A204.1 (cell line): ENCODE results near the gene ORM1.
"Not testable (repeated sequence)": the region's sequence is repeated elsewhere in the genome, so short reads cannot be mapped to it uniquely, and the experiment has no call there.

Experiments used
- FAIRE-seq: peaks from 2 replicates; lab custom pipeline; 2012; peaks lifted over from hg19 to GRCh38; lab: Jason Lieb, UNC

Gene ORM1

GRCh38 chr9:114308361-114308950 lies 14.4 kb upstream of the ORM1 start:
- no peak for FAIRE-seq

GRCh38 chr9:114309096-114309495 lies 13.8 kb upstream of the ORM1 start:
- no peak for FAIRE-seq

- no peak for FAIRE-seq
Observed at GRCh38 chr9:114310471-114311450, 12.1 kb upstream of the ORM1 start.

- no peak for FAIRE-seq
Observed at GRCh38 chr9:114311571-114312512, 11.1 kb upstream of the ORM1 start.

GRCh38 chr9:114312513-114312875 lies 10.4 kb upstream of the ORM1 start:
- no peak for FAIRE-seq

GRCh38 chr9:114313186-114313585 lies 9.7 kb upstream of the ORM1 start:
- no peak for FAIRE-seq

GRCh38 chr9:114314256-114314867 lies 8.5 kb upstream of the ORM1 start:
- no peak for FAIRE-seq

GRCh38 chr9:114314881-114315722 lies 7.8 kb upstream of the ORM1 start:
- FAIRE-seq = no peak

GRCh38 chr9:114315723-114316363 lies 7.1 kb upstream of the ORM1 start:
- no peak for FAIRE-seq

- no peak for FAIRE-seq
Observed at GRCh38 chr9:114316605-114317230, 6.2 kb upstream of the ORM1 start.

GRCh38 chr9:114317665-114318357 lies 5.1 kb upstream of the ORM1 start:
- no peak for FAIRE-seq

- FAIRE-seq = no peak
Observed at GRCh38 chr9:114318416-114318815, 4.5 kb upstream of the ORM1 start.

GRCh38 chr9:114319147-114319546 lies 3.8 kb upstream of the ORM1 start:
- FAIRE-seq = no peak

- not testable (repeated sequence) for FAIRE-seq
Observed at GRCh38 chr9:114320710-114321109, 2.2 kb upstream of the ORM1 start.

- FAIRE-seq = no peak
Observed at GRCh38 chr9:114321759-114322158, 1.1 kb upstream of the ORM1 start.

- not testable (repeated sequence) for FAIRE-seq
Observed at GRCh38 chr9:114322160-114322818, 609 bp upstream of the ORM1 start.

- FAIRE-seq = not testable (repeated sequence)
Observed at GRCh38 chr9:114323849-114324248, 951 bp downstream of the ORM1 start.

GRCh38 chr9:114324492-114324891 lies 1.6 kb downstream of the ORM1 start:
- FAIRE-seq = no peak

GRCh38 chr9:114324965-114325364 lies 2.1 kb downstream of the ORM1 start:
- not testable (repeated sequence) for FAIRE-seq
